Esophagus squamous epithelium (tissue), 5 donors: ENCODE measurements around the gene SARS2. TPM values are rescaled to one million over a fixed set of nuclear protein-coding genes. Genes with fewer than 3 reads are reported as not detected.

Experiments used
- DNase-seq: peaks from one replicate; lab custom pipeline; 2025; lab: John Stamatoyannopoulos, UW
- H3K27ac ChIP-seq, 4 donors: fragments of 200-600 bp; sonication (generic); one replicate each; pipeline ENCODE4 v1.5.1; 2016 to 2019; ENCODE audit warnings: mild to moderate bottlenecking in 1 of 4
- H3K27me3 ChIP-seq, 4 donors: fragments of 200-600 bp; sonication (generic); 1 replicate in 3 of 4; 2 replicates in 1 of 4; pipeline versions ENCODE4 v1.5.1 to v1.6.0; 2017 to 2021; ENCODE audit warnings: antibody characterized with exemption in 1 of 4
- H3K36me3 ChIP-seq, 3 donors: fragments of 200-600 bp; sonication (generic); one replicate each; pipeline ENCODE4 v1.5.1; 2016 to 2019
- H3K4me1 ChIP-seq, 3 donors: fragments of 200-600 bp; sonication (generic); one replicate each; pipeline ENCODE4 v1.5.1; 2017 to 2019
- H3K4me3 ChIP-seq, 4 donors: fragments of 200-600 bp; sonication (generic); 1 replicate in 3 of 4; 2 replicates in 1 of 4; pipeline ENCODE4 v1.5.1; 2016 to 2019; ENCODE audit warnings: mild to moderate bottlenecking in 2 of 4, moderate library complexity in 1 of 4
- H3K9me3 ChIP-seq, 3 donors: fragments of 200-600 bp; sonication (generic); one replicate each; pipeline ENCODE4 v1.5.1; 2016 to 2019
- CTCF ChIP-seq, 6 experiments: fragments of 450-650 bp in 4 of 6; fragments of 200-600 bp in 2 of 6; sonication (generic) in 2 of 6; IDR thresholded peaks; one replicate each; pipeline ENCODE4 v1.5.1; 2016 to 2019; ENCODE audit warnings: antibody characterized with exemption in 6 of 6, mild to moderate bottlenecking in 4 of 6, moderate library complexity in 4 of 6
- POLR2A ChIP-seq, 4 donors: fragments of 450-650 bp; IDR thresholded peaks; one replicate each; pipeline ENCODE4 v1.6.1; 2017; ENCODE audit warnings: antibody characterized with exemption in 4 of 4, mild to moderate bottlenecking in 4 of 4, moderate library complexity in 3 of 4
- WGBS, 2 donors: methylation state at CpG; one replicate each; pipeline ENCODE4 v1.1.5; 2018; 5-methylcytosine and 5-hydroxymethylcytosine counted together
- intact Hi-C: fragments of 100-400 bp; cut with DNase I; formaldehyde crosslinking; loops from one replicate; pipeline ENCODE4 v1.15.0; 2022
- total RNA-seq, 4 donors: library from RNA; depleted of rRNA; stranded (reverse); fragments of >200 nt; gene quantifications; one replicate each; pipeline ENCODE4 v1.1.0, GENCODE V29; 2016
- donor health status: DM: yes; HTN: yes; CAD: no.

The SARS2 gene
- total RNA-seq, 4 donors from 2014 or later: 21.2 to 32.7 (median 25.2) TPM

GRCh38 chr19:38900202-38900629, 30.3 kb downstream of the SARS2 start:
- Histone ChIP-seq H3K9me3 (no peaks in the 10 kb centered on the region), H3K27me3 (no peaks in the 10 kb centered on the region), H3K4me3 (peak overlapping the region; percentile 72 to 99 (median 84)), H3K4me1 (peaks cover 20 to 52% (median 20%) of the 10 kb centered on the region in 3 donors), H3K36me3 (peaks cover 3 to 22% (median 4%) of the 10 kb centered on the region in 3 donors), H3K27ac (peak overlapping the region; percentile 94 to 99 (median 96))
- WGBS, 2 donors: 3% methylated on average over 8 of the region's 8 CpGs
- no peak for DNase-seq
- intact Hi-C loops: no loop called here
- TF ChIP-seq POLR2A (IDR thresholded peaks at IDR 0.05): no peak
- no peak for TF ChIP-seq CTCF (IDR thresholded peaks at IDR 0.05)

- intact Hi-C loops: no loop called here
- peak within 1 kb of the TSS; percentile 72 to 99 (median 84) for H3K4me3 ChIP-seq
- H3K36me3 ChIP-seq: peaks cover 0 to 16% (median 0%) of the 10 kb centered on the region in 3 donors
- TF ChIP-seq POLR2A (IDR thresholded peaks at IDR 0.05) (peak in 3 of 4 donors; percentile 68 to 87 (median 81)), CTCF (IDR thresholded peaks at IDR 0.05) (peak in 1 of 6 experiments; percentile 37)
- peak; percentile 100 for DNase-seq
- peak within 1 kb of the TSS; percentile 94 to 99 (median 96) for H3K27ac ChIP-seq
- no peaks in the 10 kb centered on the region for H3K9me3 ChIP-seq
- no peaks in the 10 kb centered on the region for H3K27me3 ChIP-seq
- 0% methylated on average over 17 to 31 of the region's 64 CpGs for WGBS, 2 donors
- H3K4me1 ChIP-seq: peaks cover 20 to 53% (median 20%) of the 10 kb centered on the region in 3 donors
Observed at GRCh38 chr19:38899447-38900201, 30.9 kb downstream of the SARS2 start, which contains the start of the genes NFKBIB and SIRT2. Gene NFKBIB, plus strand, starts transcription at chr19:38899969. Its CDS starts 64 bp downstream, at chr19:38900033. Gene SIRT2, minus strand, starts transcription at chr19:38899618. Its CDS starts 97 bp downstream, at chr19:38899521.

- peaks cover 0 to 14% (median 0%) of the 10 kb centered on the region in 3 donors for H3K36me3 ChIP-seq
- DNase-seq: no peak
- H3K27me3 ChIP-seq: no peaks in the 10 kb centered on the region
- TF ChIP-seq CTCF (IDR thresholded peaks at IDR 0.05) (peak in 1 of 6 experiments; percentile 1), POLR2A (IDR thresholded peaks at IDR 0.05) (no peak)
- WGBS, 2 donors: 0 to 5% methylated on average over 19 to 23 of the region's 25 CpGs
- H3K27ac ChIP-seq: peak overlapping the region; percentile 92 to 99 (median 95)
- peaks cover 20 to 53% (median 20%) of the 10 kb centered on the region in 3 donors for H3K4me1 ChIP-seq
- H3K4me3 ChIP-seq: peak overlapping the region; percentile 62 to 99 (median 76)
- intact Hi-C loops: no loop called here
- no peaks in the 10 kb centered on the region for H3K9me3 ChIP-seq
Observed at GRCh38 chr19:38898788-38899446, 31.6 kb downstream of the SARS2 start.

GRCh38 chr19:38894968-38895367, 35.6 kb downstream of the SARS2 start:
- Histone ChIP-seq H3K4me1 (peaks cover 11 to 31% (median 13%) of the 10 kb centered on the region in 3 donors), H3K27me3 (no peaks in the 10 kb centered on the region), H3K4me3 (no peak overlapping the region), H3K36me3 (peaks cover 2 to 48% (median 3%) of the 10 kb centered on the region in 3 donors), H3K27ac (no peak overlapping the region), H3K9me3 (no peaks in the 10 kb centered on the region)
- TF ChIP-seq POLR2A (IDR thresholded peaks at IDR 0.05): no peak
- TF ChIP-seq CTCF (IDR thresholded peaks at IDR 0.05): no peak
- intact Hi-C loops: no loop called here
- DNase-seq: no peak
- 67 to 75% methylated on average over 8 to 9 of the region's 9 CpGs for WGBS, 2 donors
